GM12878 (cell line): ENCODE data around the gene TMEM214. TPM values are rescaled to one million over a fixed set of nuclear protein-coding genes. Genes with fewer than 3 reads are reported as not detected.

Experiments used
- BACH1 ChIP-seq: fragments of 450-650 bp; IDR thresholded peaks from 2 replicates; pipeline ENCODE4 v1.6.1; 2017; ENCODE audit warnings: mild to moderate bottlenecking, borderline replicate concordance
- CHD1 ChIP-seq: IDR thresholded peaks from 2 replicates; pipeline ENCODE4 v1.6.1; 2012; ENCODE audit warnings: low read depth, low read length, improper control_type of control experiment
- ESRRA ChIP-seq: IDR thresholded peaks from 2 replicates; pipeline ENCODE4 v1.6.1; 2012; ENCODE audit warnings: mild to moderate bottlenecking, low read length, improper control_type of control experiment
- EZH2 ChIP-seq: IDR thresholded peaks from 2 replicates; pipeline ENCODE4 v1.6.1; 2012; ENCODE audit warnings: low read depth, mild to moderate bottlenecking, control low read depth, inconsistent platforms, low read length, borderline replicate concordance; ENCODE audit not compliant: control insufficient read depth
- HCFC1 ChIP-seq: fragments of 150-350 bp; IDR thresholded peaks from 2 replicates; pipeline ENCODE4 v1.6.1; 2014; ENCODE audit warnings: low read length
- JUNB ChIP-seq: IDR thresholded peaks from 2 replicates; pipeline ENCODE4 v1.6.1; 2016; ENCODE audit warnings: antibody characterized with exemption, mild to moderate bottlenecking
- MEF2A ChIP-seq: IDR thresholded peaks from 2 replicates; pipeline ENCODE4 v1.6.1; 2011; ENCODE audit warnings: low read depth, mild to moderate bottlenecking, low read length, moderate library complexity; ENCODE audit not compliant: insufficient read depth
- MTA2 ChIP-seq: fragments of 450-650 bp; IDR thresholded peaks from 2 replicates; pipeline ENCODE4 v1.6.1; 2016; ENCODE audit warnings: low read depth, mild to moderate bottlenecking, moderate library complexity
- NFIC ChIP-seq: IDR thresholded peaks from 2 replicates; pipeline ENCODE4 v1.6.1; 2012; ENCODE audit warnings: low read depth, mild to moderate bottlenecking, inconsistent platforms, low read length, moderate library complexity
- NRF1 ChIP-seq: conservative IDR thresholded peaks from 2 replicates; pipeline ENCODE4 v1.6.1; 2011; ENCODE audit warnings: mild to moderate bottlenecking, low read depth, low read length, improper control_type of control experiment
- PAX5 ChIP-seq: IDR thresholded peaks from 2 replicates; pipeline ENCODE4 v1.6.1; 2011; ENCODE audit warnings: low read depth, low read length, borderline replicate concordance
- RELA ChIP-seq: fragments of 450-650 bp; IDR thresholded peaks from 2 replicates; pipeline ENCODE4 v1.8.0; 2014; ENCODE audit warnings: borderline replicate concordance; ENCODE audit not compliant: partially characterized antibody
- SIX5 ChIP-seq: IDR thresholded peaks from 2 replicates; pipeline ENCODE4 v1.6.1; 2011; ENCODE audit warnings: mild to moderate bottlenecking, low read depth, low read length, moderate library complexity; ENCODE audit not compliant: severe bottlenecking
- SMARCA5 ChIP-seq: fragments of 450-650 bp; IDR thresholded peaks from 2 replicates; pipeline ENCODE4 v1.6.1; 2017; ENCODE audit warnings: mild to moderate bottlenecking
- SPI1 ChIP-seq: IDR thresholded peaks from 2 replicates; pipeline ENCODE4 v1.6.1; 2011; ENCODE audit warnings: low read depth, mild to moderate bottlenecking, low read length, moderate library complexity, borderline replicate concordance; ENCODE audit not compliant: insufficient read depth
- SREBF2 ChIP-seq: IDR thresholded peaks from 2 replicates; pipeline ENCODE4 v1.6.1; 2012; ENCODE audit warnings: mild to moderate bottlenecking, low read length
- TCF3 ChIP-seq: IDR thresholded peaks from 2 replicates; pipeline ENCODE4 v1.6.1; 2012; ENCODE audit warnings: low read depth, mild to moderate bottlenecking, low read length, borderline replicate concordance; ENCODE audit not compliant: insufficient read depth
- ZBED1 ChIP-seq: IDR thresholded peaks from 2 replicates; pipeline ENCODE4 v1.6.1; 2016; ENCODE audit warnings: borderline replicate concordance
- ZNF217 ChIP-seq: fragments of 450-650 bp; IDR thresholded peaks from 2 replicates; pipeline ENCODE4 v1.6.1; 2017; ENCODE audit warnings: antibody characterized with exemption, mild to moderate bottlenecking
- ZSCAN29 ChIP-seq: fragments of 450-650 bp; IDR thresholded peaks from 2 replicates; pipeline ENCODE4 v1.6.1; 2017; ENCODE audit warnings: mild to moderate bottlenecking, moderate library complexity
- polyA plus RNA-seq, 11 experiments: library from polyadenylated mRNA; depleted of rRNA in 4 of 11; unstranded in 6 of 11; stranded (reverse) in 5 of 11; fragments of >200 nt; fragmentation: Nextera tagmentation in 4 of 11; fragmentation: Illumina TruSeq in 1 of 11; extraction: Ambion mirVana in 4 of 11; extraction: Trizol in 1 of 11; gene quantifications; 1 replicate in 1 of 11; 2 replicates in 10 of 11; pipeline versions ENCODE4 v1.2.1 to v1.2.3, GENCODE V29; 2011 to 2016; ENCODE audit warnings: inconsistent platforms in 2 of 11, missing spikeins in 2 of 11, low read depth in 1 of 11
- total RNA-seq, 4 experiments: library from RNA; depleted of rRNA in 3 of 4; stranded (reverse); fragments of >200 nt in 3 of 4; fragmentation: Illumina TruSeq in 1 of 4; extraction: Trizol in 1 of 4; gene quantifications; 2 replicates each; pipeline versions ENCODE4 v1.2.1 to v1.2.3, GENCODE V29; 2013 to 2021
- TF ChIP-seq, protein P1 (sequence below): IDR thresholded peaks from 2 replicates; pipeline ENCODE4 v1.6.1; 2012; ENCODE audit warnings: mild to moderate bottlenecking, low read depth, low read length
- TF ChIP-seq, protein P2 (sequence below): IDR thresholded peaks from 2 replicates; pipeline ENCODE4 v1.6.1; 2012; ENCODE audit warnings: low read depth, low read length, improper control_type of control experiment
- TF ChIP-seq, protein P3 (sequence below): fragments of 450-650 bp; IDR thresholded peaks from 2 replicates; pipeline ENCODE4 v1.6.1; 2017; ENCODE audit warnings: mild to moderate bottlenecking, moderate library complexity
- TF ChIP-seq, protein P4 (sequence below): IDR thresholded peaks from 2 replicates; pipeline ENCODE4 v1.6.1; 2011; ENCODE audit warnings: low read depth, mild to moderate bottlenecking, low read length, moderate library complexity, borderline replicate concordance; ENCODE audit errors: extremely low read depth

The TMEM214 gene
- total and polyA plus RNA-seq, 10 of the 15 experiments (the other 5 are each of a cell fraction or from before 2014, with no cell fraction given): 10.4 to 79.2 (median 45.0) TPM

DNA sequence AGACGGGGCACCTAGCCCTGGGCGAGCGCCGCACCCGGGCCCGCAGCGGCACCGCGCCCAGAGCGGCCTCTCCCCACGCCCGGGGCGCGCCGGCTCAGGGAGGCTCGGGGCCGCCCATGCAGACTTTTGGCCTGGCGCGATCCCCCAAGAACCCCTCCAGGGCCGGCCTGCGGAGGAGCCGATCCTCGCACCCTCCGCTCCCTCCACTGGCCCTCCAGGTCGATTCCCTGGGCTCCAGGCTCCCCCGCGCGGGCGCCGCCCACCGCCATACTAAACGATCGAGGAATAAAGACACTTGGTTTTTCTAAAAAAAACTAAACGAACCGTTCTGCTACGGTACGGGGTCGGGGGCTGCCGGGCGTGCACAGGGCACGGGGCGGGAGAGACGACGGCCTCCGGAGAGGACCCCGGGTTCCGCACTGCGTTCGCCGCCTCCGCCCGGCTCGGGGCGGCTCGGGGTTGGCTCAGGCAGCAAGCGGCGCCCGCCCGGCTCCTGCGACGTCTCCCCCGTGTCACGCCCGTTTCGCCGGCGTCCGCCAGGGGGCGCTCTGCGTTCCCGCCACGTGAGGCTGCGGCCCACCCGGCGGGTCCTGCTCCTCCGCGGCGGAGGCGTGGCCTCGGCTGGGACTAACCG lies 53.4 kb downstream of the TMEM214 start (continued):
- TF ChIP-seq, protein P1, sequence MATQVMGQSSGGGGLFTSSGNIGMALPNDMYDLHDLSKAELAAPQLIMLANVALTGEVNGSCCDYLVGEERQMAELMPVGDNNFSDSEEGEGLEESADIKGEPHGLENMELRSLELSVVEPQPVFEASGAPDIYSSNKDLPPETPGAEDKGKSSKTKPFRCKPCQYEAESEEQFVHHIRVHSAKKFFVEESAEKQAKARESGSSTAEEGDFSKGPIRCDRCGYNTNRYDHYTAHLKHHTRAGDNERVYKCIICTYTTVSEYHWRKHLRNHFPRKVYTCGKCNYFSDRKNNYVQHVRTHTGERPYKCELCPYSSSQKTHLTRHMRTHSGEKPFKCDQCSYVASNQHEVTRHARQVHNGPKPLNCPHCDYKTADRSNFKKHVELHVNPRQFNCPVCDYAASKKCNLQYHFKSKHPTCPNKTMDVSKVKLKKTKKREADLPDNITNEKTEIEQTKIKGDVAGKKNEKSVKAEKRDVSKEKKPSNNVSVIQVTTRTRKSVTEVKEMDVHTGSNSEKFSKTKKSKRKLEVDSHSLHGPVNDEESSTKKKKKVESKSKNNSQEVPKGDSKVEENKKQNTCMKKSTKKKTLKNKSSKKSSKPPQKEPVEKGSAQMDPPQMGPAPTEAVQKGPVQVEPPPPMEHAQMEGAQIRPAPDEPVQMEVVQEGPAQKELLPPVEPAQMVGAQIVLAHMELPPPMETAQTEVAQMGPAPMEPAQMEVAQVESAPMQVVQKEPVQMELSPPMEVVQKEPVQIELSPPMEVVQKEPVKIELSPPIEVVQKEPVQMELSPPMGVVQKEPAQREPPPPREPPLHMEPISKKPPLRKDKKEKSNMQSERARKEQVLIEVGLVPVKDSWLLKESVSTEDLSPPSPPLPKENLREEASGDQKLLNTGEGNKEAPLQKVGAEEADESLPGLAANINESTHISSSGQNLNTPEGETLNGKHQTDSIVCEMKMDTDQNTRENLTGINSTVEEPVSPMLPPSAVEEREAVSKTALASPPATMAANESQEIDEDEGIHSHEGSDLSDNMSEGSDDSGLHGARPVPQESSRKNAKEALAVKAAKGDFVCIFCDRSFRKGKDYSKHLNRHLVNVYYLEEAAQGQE: 0 out of 2 replicates have a peak, but pooled peaks have one; percentile 15
- TF ChIP-seq MEF2A (0 out of 2 replicates have a peak, but pooled peaks have one; percentile 54), HCFC1 (peak; percentile 54), ZNF217 (no peak; the same call in 1 of the 2 replicates), NFIC (no peak), ESRRA (no peak), BACH1 (peak; percentile 94), SREBF2 (no peak), SMARCA5 (peak; percentile 95), CHD1 (0 out of 2 replicates have a peak, but pooled peaks have one; percentile 71), TCF3 (no peak), MTA2 (no peak), ZBED1 (no peak), RELA (no peak), PAX5 (peak; percentile 40; the same call in 1 of the 2 replicates), NRF1 (no peak), SIX5 (no peak), JUNB (no peak), EZH2 (no peak), SPI1 (no peak), ZSCAN29 (peak; percentile 54; the same call in 1 of the 2 replicates)
- TF ChIP-seq, protein P2, sequence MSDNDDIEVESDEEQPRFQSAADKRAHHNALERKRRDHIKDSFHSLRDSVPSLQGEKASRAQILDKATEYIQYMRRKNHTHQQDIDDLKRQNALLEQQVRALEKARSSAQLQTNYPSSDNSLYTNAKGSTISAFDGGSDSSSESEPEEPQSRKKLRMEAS: peak; percentile 95
- TF ChIP-seq, protein P3, sequence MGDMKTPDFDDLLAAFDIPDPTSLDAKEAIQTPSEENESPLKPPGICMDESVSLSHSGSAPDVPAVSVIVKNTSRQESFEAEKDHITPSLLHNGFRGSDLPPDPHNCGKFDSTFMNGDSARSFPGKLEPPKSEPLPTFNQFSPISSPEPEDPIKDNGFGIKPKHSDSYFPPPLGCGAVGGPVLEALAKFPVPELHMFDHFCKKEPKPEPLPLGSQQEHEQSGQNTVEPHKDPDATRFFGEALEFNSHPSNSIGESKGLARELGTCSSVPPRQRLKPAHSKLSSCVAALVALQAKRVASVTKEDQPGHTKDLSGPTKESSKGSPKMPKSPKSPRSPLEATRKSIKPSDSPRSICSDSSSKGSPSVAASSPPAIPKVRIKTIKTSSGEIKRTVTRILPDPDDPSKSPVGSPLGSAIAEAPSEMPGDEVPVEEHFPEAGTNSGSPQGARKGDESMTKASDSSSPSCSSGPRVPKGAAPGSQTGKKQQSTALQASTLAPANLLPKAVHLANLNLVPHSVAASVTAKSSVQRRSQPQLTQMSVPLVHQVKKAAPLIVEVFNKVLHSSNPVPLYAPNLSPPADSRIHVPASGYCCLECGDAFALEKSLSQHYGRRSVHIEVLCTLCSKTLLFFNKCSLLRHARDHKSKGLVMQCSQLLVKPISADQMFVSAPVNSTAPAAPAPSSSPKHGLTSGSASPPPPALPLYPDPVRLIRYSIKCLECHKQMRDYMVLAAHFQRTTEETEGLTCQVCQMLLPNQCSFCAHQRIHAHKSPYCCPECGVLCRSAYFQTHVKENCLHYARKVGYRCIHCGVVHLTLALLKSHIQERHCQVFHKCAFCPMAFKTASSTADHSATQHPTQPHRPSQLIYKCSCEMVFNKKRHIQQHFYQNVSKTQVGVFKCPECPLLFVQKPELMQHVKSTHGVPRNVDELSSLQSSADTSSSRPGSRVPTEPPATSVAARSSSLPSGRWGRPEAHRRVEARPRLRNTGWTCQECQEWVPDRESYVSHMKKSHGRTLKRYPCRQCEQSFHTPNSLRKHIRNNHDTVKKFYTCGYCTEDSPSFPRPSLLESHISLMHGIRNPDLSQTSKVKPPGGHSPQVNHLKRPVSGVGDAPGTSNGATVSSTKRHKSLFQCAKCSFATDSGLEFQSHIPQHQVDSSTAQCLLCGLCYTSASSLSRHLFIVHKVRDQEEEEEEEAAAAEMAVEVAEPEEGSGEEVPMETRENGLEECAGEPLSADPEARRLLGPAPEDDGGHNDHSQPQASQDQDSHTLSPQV: peak; percentile 80
- TF ChIP-seq, protein P4, sequence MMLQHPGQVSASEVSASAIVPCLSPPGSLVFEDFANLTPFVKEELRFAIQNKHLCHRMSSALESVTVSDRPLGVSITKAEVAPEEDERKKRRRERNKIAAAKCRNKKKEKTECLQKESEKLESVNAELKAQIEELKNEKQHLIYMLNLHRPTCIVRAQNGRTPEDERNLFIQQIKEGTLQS: peak; percentile 61; the same call in 1 of the 2 replicates
